Endodermal cell (in vitro differentiated cells): ENCODE data around the gene RFC3. TPM values are rescaled to one million over a fixed set of nuclear protein-coding genes. Genes with fewer than 3 reads are reported as not detected.
A peak's percentile ranks its signal among the peaks of the same experiment; 100 is the strongest.

Experiments used
- DNase-seq: peaks from one replicate; pipeline ENCODE4 v3.0.0-alpha.2; 2017
- H3K27ac ChIP-seq: 2 replicates; pipeline ENCODE4 v1.5.1; 2013; ENCODE audit warnings: mild to moderate bottlenecking, low read depth, low read length, moderate library complexity
- H3K27me3 ChIP-seq: 2 replicates; pipeline ENCODE4 v1.6.1; 2013; ENCODE audit warnings: mild to moderate bottlenecking, low read length, moderate library complexity; ENCODE audit not compliant: insufficient read depth, control insufficient read depth, poor library complexity, severe bottlenecking
- H3K36me3 ChIP-seq: 2 replicates; pipeline ENCODE4 v1.7.0; 2013; ENCODE audit warnings: mild to moderate bottlenecking, low read length, moderate library complexity; ENCODE audit not compliant: control insufficient read depth, insufficient read depth
- H3K4me1 ChIP-seq: one replicate; pipeline ENCODE4 v1.7.0; 2013; ENCODE audit warnings: low read length; ENCODE audit not compliant: control insufficient read depth, insufficient read depth
- H3K4me3 ChIP-seq: 2 replicates; pipeline ENCODE4 v1.5.1; 2013; ENCODE audit warnings: mild to moderate bottlenecking, low read length, moderate library complexity
- H3K9ac ChIP-seq: 2 replicates; pipeline ENCODE4 v1.6.1; 2013; ENCODE audit warnings: mild to moderate bottlenecking, low read length, moderate library complexity; ENCODE audit not compliant: poor library complexity, severe bottlenecking; ENCODE audit errors: extremely low read depth
- H3K9me3 ChIP-seq: 2 replicates; pipeline ENCODE4 v1.6.1; 2013; ENCODE audit warnings: mild to moderate bottlenecking, low read length, moderate library complexity; ENCODE audit not compliant: control insufficient read depth
- H3K27ac Mint-ChIP-seq: 2 replicates; pipeline ENCODE4 v1.8.0; 2020; ENCODE audit warnings: mixed read lengths
- H3K27me3 Mint-ChIP-seq: 2 replicates; pipeline ENCODE4 v1.8.0; 2021; ENCODE audit warnings: mild to moderate bottlenecking, mixed read lengths; ENCODE audit not compliant: insufficient read depth
- H3K36me3 Mint-ChIP-seq: 2 replicates; pipeline ENCODE4 v1.8.0; 2020; ENCODE audit warnings: low read depth, mixed read lengths
- H3K4me1 Mint-ChIP-seq: 2 replicates; pipeline ENCODE4 v1.8.0; 2020; ENCODE audit warnings: mixed read lengths
- H3K4me3 Mint-ChIP-seq: 2 replicates; pipeline ENCODE4 v1.8.0; 2020; ENCODE audit warnings: mild to moderate bottlenecking, moderate library complexity, mixed read lengths
- H3K9me3 Mint-ChIP-seq: 2 replicates; pipeline ENCODE4 v1.8.0; 2020; ENCODE audit warnings: mild to moderate bottlenecking, mixed read lengths
- CTCF ChIP-seq: fragments of 200-600 bp; sonication (generic); conservative IDR thresholded peaks from 2 replicates; pipeline ENCODE4 v1.5.0; 2021; ENCODE audit warnings: antibody characterized with exemption, mild to moderate bottlenecking
- WGBS, 2 experiments: methylation state at CpG; one replicate each; pipeline versions ENCODE4 v1.1.5 to v1.1.7; 2013; ENCODE audit warnings: missing lambda C conversion rate in 2 of 2, mixed read lengths in 1 of 2; ENCODE audit not compliant: insufficient coverage in 1 of 2, insufficient read length in 1 of 2; 5-methylcytosine and 5-hydroxymethylcytosine counted together
- total RNA-seq, 2 donors: library from RNA; stranded (reverse); fragmentation: NEBNext Ultra II Directional in 1 of 2; extraction: Animal tissue kit (Norgen Biotek cat#: 25700) in 1 of 2; gene quantifications; 2 replicates in 1 of 2; 3 replicates in 1 of 2; pipeline ENCODE4 v1.2.1, GENCODE V29; 2021

The RFC3 gene
- total RNA-seq, 2 donors from 2014 or later: 29.8 to 34.2 TPM

GRCh38 chr13:33815011-33815550 lies 2.9 kb upstream of the RFC3 start:
- Histone ChIP-seq H3K36me3 (peaks cover 2% of the 10 kb centered on the region), H3K4me1 (no peaks in the 10 kb centered on the region), H3K4me3 (no peak overlapping the region), H3K9ac (no peak overlapping the region), H3K9me3 (no peaks in the 10 kb centered on the region), H3K27me3 (no peaks in the 10 kb centered on the region), H3K27ac (no peak overlapping the region)
- no peak for TF ChIP-seq CTCF
- Mint-ChIP-seq H3K27me3 (peaks cover 17% of the 10 kb centered on the region), H3K4me1 (no peaks in the 10 kb centered on the region), H3K36me3 (no peaks in the 10 kb centered on the region), H3K27ac (no peak overlapping the region), H3K4me3 (no peak overlapping the region), H3K9me3 (no peaks in the 10 kb centered on the region)
- no peak for DNase-seq
- WGBS, 2 experiments: 90% methylated on average over 1 of the region's 1 CpG; no CpG with 5 or more reads in 1 of the 2 experiments

- peaks cover 10% of the 10 kb centered on the region for H3K36me3 Mint-ChIP-seq
- peaks cover 17% of the 10 kb centered on the region for H3K27me3 Mint-ChIP-seq
- Histone ChIP-seq H3K4me3 (no peak overlapping the region), H3K4me1 (no peaks in the 10 kb centered on the region), H3K9ac (no peak overlapping the region), H3K36me3 (peaks cover 18% of the 10 kb centered on the region), H3K27me3 (no peaks in the 10 kb centered on the region), H3K9me3 (no peaks in the 10 kb centered on the region), H3K27ac (no peak overlapping the region)
- DNase-seq: no peak
- no peaks in the 10 kb centered on the region for H3K9me3 Mint-ChIP-seq
- no peak overlapping the region for H3K4me3 Mint-ChIP-seq
- no peak overlapping the region for H3K27ac Mint-ChIP-seq
- WGBS, 2 experiments: 92 to 97% methylated on average over 2 of the region's 2 CpGs
- TF ChIP-seq CTCF: no peak
- no peaks in the 10 kb centered on the region for H3K4me1 Mint-ChIP-seq
Observed at GRCh38 chr13:33816912-33817311, 1.0 kb upstream of the RFC3 start.

- peak overlapping the region; percentile 1 for H3K27ac ChIP-seq
- WGBS, 2 experiments: 45 to 65% methylated on average over 2 to 5 of the region's 5 CpGs
- H3K4me1 ChIP-seq: no peaks in the 10 kb centered on the region
- H3K36me3 ChIP-seq: peaks cover 24% of the 10 kb centered on the region
- peak overlapping the region; percentile 96 for H3K27ac Mint-ChIP-seq
- H3K4me3 ChIP-seq: peak overlapping the region; percentile 98
- H3K9me3 Mint-ChIP-seq: no peaks in the 10 kb centered on the region
- peaks cover 12% of the 10 kb centered on the region for H3K36me3 Mint-ChIP-seq
- H3K27me3 ChIP-seq: no peaks in the 10 kb centered on the region
- H3K9me3 ChIP-seq: no peaks in the 10 kb centered on the region
- no peak for TF ChIP-seq CTCF
- peaks cover 17% of the 10 kb centered on the region for H3K27me3 Mint-ChIP-seq
- H3K9ac ChIP-seq: peak overlapping the region; percentile 92
- H3K4me1 Mint-ChIP-seq: no peaks in the 10 kb centered on the region
- no peak for DNase-seq
- H3K4me3 Mint-ChIP-seq: peak overlapping the region; percentile 86
Observed at GRCh38 chr13:33817513-33817900, 442 bp upstream of the RFC3 start.
